Panc1 (cell line): Measurements from ENCODE around the gene CADM1. TPM values are rescaled to one million over a fixed set of nuclear protein-coding genes. Genes with fewer than 3 reads are reported as not detected.

Experiments used
- ATAC-seq: fragments of 200-7000 bp; cut with Tn5 transposase; 2 replicates; pipeline ENCODE4 v1.9.1; 2020; ENCODE audit warnings: mild to moderate bottlenecking, moderate library complexity
- BruUV-seq: library from RNA; stranded (reverse); fragments of 400-500 nt; replicated peaks from 2 replicates; lab custom pipeline; 2021; lab: Mats Ljungman, UMichigan
- CTCF ChIA-PET: fragments of 300-600 bp; sonication (Branson Sonifier 250); formaldehyde crosslinking; loops from one replicate; lab custom pipeline; 2022; ENCODE audit warnings: antibody characterized with exemption; lab: Charles Lee
- POLR2A ChIA-PET: fragments of 300-600 bp; sonication (Branson Sonifier 250); formaldehyde crosslinking; loops from one replicate; lab custom pipeline; 2022; ENCODE audit warnings: antibody characterized with exemption; lab: Charles Lee
- DNase-seq: peaks from one replicate; pipeline ENCODE4 v3.0.0-alpha.2; 2010; ENCODE audit warnings: low read depth, low spot score
- H3K27ac ChIP-seq: 2 replicates; pipeline ENCODE4 v1.5.1; 2011; ENCODE audit warnings: mild to moderate bottlenecking, low read length, inconsistent platforms
- H3K27me3 ChIP-seq: fragments of 200-500 bp; sonication (Bioruptor generic); 2 replicates; pipeline ENCODE4 v1.6.0; 2014; ENCODE audit warnings: low read length, inconsistent platforms; ENCODE audit not compliant: control insufficient read depth, insufficient read depth
- H3K36me3 ChIP-seq: fragments of 200-500 bp; sonication (Bioruptor generic); 2 replicates; pipeline ENCODE4 v1.5.1; 2014; ENCODE audit warnings: inconsistent platforms, mild to moderate bottlenecking, low read length, moderate library complexity; ENCODE audit not compliant: control insufficient read depth, insufficient read depth
- H3K4me1 ChIP-seq: 2 replicates; pipeline ENCODE4 v1.5.1; 2011; ENCODE audit warnings: inconsistent platforms, mild to moderate bottlenecking, low read length, moderate library complexity; ENCODE audit not compliant: control insufficient read depth, insufficient read depth
- H3K4me3 ChIP-seq, 2 experiments: 2 replicates each; pipeline ENCODE4 v1.5.1; 2011 to 2012; ENCODE audit warnings: low read depth in 2 of 2, low read length in 2 of 2, mild to moderate bottlenecking in 2 of 2, inconsistent platforms in 1 of 2, moderate library complexity in 1 of 2
- H3K9me3 ChIP-seq: fragments of 200-500 bp; sonication (Bioruptor generic); 2 replicates; pipeline ENCODE4 v1.5.1; 2014; ENCODE audit warnings: low read depth, mild to moderate bottlenecking, inconsistent platforms, low read length, moderate library complexity; ENCODE audit not compliant: control insufficient read depth, insufficient read depth
- POLR2AphosphoS5 ChIP-seq: IDR thresholded peaks from 2 replicates; pipeline ENCODE4 v1.6.1; 2012; ENCODE audit warnings: mild to moderate bottlenecking, low read depth, low read length, moderate library complexity
- SIN3A ChIP-seq: IDR thresholded peaks from 2 replicates; pipeline ENCODE4 v1.6.1; 2012; ENCODE audit warnings: low read depth, mild to moderate bottlenecking, low read length, moderate library complexity, borderline replicate concordance; ENCODE audit not compliant: insufficient read depth
- TCF7L2 ChIP-seq: IDR thresholded peaks from 2 replicates; pipeline ENCODE4 v1.6.1; 2011; ENCODE audit warnings: mild to moderate bottlenecking, low read depth, low read length, inconsistent platforms
- in situ Hi-C: cut with HindIII; loops from 2 replicates; pipeline ENCODE4 v1.10.0; 2016; ENCODE audit warnings: low sequenced_read_pairs, low pct_unique_long_range_greater_than_20kb
- intact Hi-C: fragments of 100-400 bp; cut with micrococcal nuclease; formaldehyde crosslinking; loops from one replicate; pipeline ENCODE4 v1.10.0; 2022; ENCODE audit not compliant: unreplicated experiment
- total RNA-seq: library from RNA; stranded (reverse); gene quantifications from one replicate; pipeline ENCODE4 v1.2.1, GENCODE V29; 2021; ENCODE audit not compliant: unreplicated experiment
- TF ChIP-seq, protein P1 (sequence below), 2 experiments: IDR thresholded peaks; 2 replicates each; pipeline ENCODE4 v1.6.1; 2011 to 2012; ENCODE audit warnings: low read depth in 2 of 2, control low read depth in 1 of 2, low read length in 1 of 2, mild to moderate bottlenecking in 1 of 2, moderate library complexity in 1 of 2; ENCODE audit not compliant: insufficient read depth in 1 of 2
- TF ChIP-seq, protein P2 (sequence below): fragments of 450-650 bp; IDR thresholded peaks from 2 replicates; pipeline ENCODE4 v1.5.1; 2017; ENCODE audit warnings: mild to moderate bottlenecking

CADM1 gene
- total RNA-seq, 1 experiment from 2014 or later: 3.9 TPM

DNA sequence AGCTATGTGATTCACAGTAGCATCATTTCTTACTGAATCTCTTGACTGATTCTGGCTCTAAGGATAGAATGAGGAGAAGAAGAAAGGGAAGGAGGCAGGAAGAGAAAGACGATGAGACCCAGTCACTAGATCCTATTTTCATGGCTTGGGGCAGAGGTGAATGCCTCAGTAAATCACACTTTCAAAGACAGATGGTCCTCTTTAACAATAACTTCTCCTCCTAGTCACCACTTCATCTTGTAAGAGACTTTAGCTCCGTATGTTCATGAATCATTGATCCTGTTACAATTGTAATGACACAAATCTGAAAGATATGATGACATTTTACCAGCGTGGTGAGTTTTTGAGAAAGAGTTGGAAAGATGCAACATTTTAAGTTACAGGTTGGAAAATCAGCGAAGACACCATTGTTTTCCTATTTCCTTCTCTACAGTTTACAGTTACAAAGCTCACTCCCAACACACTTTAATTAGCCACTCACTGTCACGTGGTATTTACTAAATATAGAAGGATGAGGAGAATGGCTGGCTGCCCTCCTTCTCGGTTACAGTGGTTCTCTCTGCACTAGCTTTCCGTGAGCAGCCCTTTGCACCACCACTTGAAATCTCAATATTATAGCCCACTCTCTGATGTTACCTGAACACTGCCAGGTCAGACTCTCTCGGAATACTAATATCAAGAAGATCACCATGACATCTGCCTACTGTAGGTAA lies 205.8 kb downstream of the CADM1 start:
- DNase-seq: no peak
- POLR2A ChIA-PET: no interaction called here

DNA sequence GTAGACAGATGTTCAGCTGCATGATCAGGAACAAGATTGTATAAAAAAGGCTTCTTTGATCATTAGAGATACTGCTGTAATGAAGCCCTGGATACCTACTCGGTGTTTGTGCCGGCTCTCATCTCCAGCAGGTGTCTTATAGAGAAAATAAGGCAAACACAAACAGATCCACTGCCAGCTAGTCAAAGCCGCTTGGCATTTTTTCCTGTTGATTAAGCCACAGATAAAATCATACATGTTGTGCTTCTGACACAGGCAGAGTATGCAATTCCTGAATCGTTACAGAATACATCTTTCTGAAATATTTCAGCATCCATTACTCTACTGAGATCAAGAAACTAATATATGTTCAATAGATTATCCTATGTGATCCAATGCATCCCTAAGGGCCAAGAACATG lies 206.9 kb downstream of the CADM1 start:
- H3K4me1 ChIP-seq: no peaks in the 10 kb centered on the region
- no peak for ATAC-seq
- intact Hi-C loops (no loop called here), in situ Hi-C loops (no loop called here)
- no peak overlapping the region for H3K4me3 ChIP-seq
- H3K27me3 ChIP-seq: no peaks in the 10 kb centered on the region; the same call in 1 of the 2 replicates
- DNase-seq: no peak
- no peaks in the 10 kb centered on the region for H3K9me3 ChIP-seq
- POLR2A ChIA-PET: no interaction called here
- no peak for TF ChIP-seq TCF7L2
- TF ChIP-seq, protein P1, sequence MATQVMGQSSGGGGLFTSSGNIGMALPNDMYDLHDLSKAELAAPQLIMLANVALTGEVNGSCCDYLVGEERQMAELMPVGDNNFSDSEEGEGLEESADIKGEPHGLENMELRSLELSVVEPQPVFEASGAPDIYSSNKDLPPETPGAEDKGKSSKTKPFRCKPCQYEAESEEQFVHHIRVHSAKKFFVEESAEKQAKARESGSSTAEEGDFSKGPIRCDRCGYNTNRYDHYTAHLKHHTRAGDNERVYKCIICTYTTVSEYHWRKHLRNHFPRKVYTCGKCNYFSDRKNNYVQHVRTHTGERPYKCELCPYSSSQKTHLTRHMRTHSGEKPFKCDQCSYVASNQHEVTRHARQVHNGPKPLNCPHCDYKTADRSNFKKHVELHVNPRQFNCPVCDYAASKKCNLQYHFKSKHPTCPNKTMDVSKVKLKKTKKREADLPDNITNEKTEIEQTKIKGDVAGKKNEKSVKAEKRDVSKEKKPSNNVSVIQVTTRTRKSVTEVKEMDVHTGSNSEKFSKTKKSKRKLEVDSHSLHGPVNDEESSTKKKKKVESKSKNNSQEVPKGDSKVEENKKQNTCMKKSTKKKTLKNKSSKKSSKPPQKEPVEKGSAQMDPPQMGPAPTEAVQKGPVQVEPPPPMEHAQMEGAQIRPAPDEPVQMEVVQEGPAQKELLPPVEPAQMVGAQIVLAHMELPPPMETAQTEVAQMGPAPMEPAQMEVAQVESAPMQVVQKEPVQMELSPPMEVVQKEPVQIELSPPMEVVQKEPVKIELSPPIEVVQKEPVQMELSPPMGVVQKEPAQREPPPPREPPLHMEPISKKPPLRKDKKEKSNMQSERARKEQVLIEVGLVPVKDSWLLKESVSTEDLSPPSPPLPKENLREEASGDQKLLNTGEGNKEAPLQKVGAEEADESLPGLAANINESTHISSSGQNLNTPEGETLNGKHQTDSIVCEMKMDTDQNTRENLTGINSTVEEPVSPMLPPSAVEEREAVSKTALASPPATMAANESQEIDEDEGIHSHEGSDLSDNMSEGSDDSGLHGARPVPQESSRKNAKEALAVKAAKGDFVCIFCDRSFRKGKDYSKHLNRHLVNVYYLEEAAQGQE (IDR thresholded peaks at IDR 0.05; ENCODE audit: insufficient read depth in 1 of 2, low read depth in 2 of 2, low read length in 1 of 2): no peak
- TF ChIP-seq SIN3A: no peak
- TF ChIP-seq, protein P2, sequence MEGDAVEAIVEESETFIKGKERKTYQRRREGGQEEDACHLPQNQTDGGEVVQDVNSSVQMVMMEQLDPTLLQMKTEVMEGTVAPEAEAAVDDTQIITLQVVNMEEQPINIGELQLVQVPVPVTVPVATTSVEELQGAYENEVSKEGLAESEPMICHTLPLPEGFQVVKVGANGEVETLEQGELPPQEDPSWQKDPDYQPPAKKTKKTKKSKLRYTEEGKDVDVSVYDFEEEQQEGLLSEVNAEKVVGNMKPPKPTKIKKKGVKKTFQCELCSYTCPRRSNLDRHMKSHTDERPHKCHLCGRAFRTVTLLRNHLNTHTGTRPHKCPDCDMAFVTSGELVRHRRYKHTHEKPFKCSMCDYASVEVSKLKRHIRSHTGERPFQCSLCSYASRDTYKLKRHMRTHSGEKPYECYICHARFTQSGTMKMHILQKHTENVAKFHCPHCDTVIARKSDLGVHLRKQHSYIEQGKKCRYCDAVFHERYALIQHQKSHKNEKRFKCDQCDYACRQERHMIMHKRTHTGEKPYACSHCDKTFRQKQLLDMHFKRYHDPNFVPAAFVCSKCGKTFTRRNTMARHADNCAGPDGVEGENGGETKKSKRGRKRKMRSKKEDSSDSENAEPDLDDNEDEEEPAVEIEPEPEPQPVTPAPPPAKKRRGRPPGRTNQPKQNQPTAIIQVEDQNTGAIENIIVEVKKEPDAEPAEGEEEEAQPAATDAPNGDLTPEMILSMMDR: no peak
- no peak for TF ChIP-seq POLR2AphosphoS5
- no peaks in the 10 kb centered on the region for H3K36me3 ChIP-seq
- BruUV-seq: no TSS peak
- no peak overlapping the region for H3K27ac ChIP-seq
- CTCF ChIA-PET: no interaction called here

More for the DNA sequence above, 205.8 kb downstream of the CADM1 start:
- in situ Hi-C loops: no loop called here
- CTCF ChIA-PET: no interaction called here
- H3K4me1 ChIP-seq: no peaks in the 10 kb centered on the region
- TF ChIP-seq, protein P2: no peak
- TF ChIP-seq, protein P1 (IDR thresholded peaks at IDR 0.05; ENCODE audit: insufficient read depth in 1 of 2, low read depth in 2 of 2, low read length in 1 of 2): no peak
- TF ChIP-seq SIN3A (no peak), POLR2AphosphoS5 (no peak), TCF7L2 (no peak)
- no peaks in the 10 kb centered on the region for H3K9me3 ChIP-seq
- no TSS peak for BruUV-seq
- H3K36me3 ChIP-seq: no peaks in the 10 kb centered on the region
- no peaks in the 10 kb centered on the region; the same call in 1 of the 2 replicates for H3K27me3 ChIP-seq
- H3K4me3 ChIP-seq: no peak overlapping the region
- no peak overlapping the region for H3K27ac ChIP-seq
- no peak for ATAC-seq
- intact Hi-C loops: no loop called here
